ENCODE data around the gene GALNS.
"Not testable (repeated sequence)": the region's sequence is repeated elsewhere in the genome, so short reads cannot be mapped to it uniquely, and the experiment has no call there.

Gene GALNS

GRCh38 chr16:88784856-88785105, 72.0 kb downstream of the GALNS start:
- DNase-seq (ENCODE audit: low read depth in 2 of 3, low spot score in 1 of 3) = no peak

GRCh38 chr16:88784074-88784855, 72.5 kb downstream of the GALNS start:
- DNase-seq (ENCODE audit: low read depth in 2 of 3, low spot score in 1 of 3) = no peak

- no peak for DNase-seq (ENCODE audit: low read depth in 2 of 3, low spot score in 1 of 3)
Observed at GRCh38 chr16:88783391-88784073, 73.2 kb downstream of the GALNS start.

GRCh38 chr16:88782454-88783390, 74.0 kb downstream of the GALNS start:
- DNase-seq (ENCODE audit: low read depth in 2 of 3, low spot score in 1 of 3) = peak; percentile 67 to 80 (median 75)

GRCh38 chr16:88781140-88782077, 75.3 kb downstream of the GALNS start:
- DNase-seq (ENCODE audit: low read depth in 2 of 3, low spot score in 1 of 3) = peak; percentile 51 to 55 (median 53)

- DNase-seq (ENCODE audit: low read depth in 2 of 3, low spot score in 1 of 3) = no peak
Observed at GRCh38 chr16:88780142-88781062, 76.3 kb downstream of the GALNS start.

GRCh38 chr16:88779406-88780141, 77.2 kb downstream of the GALNS start:
- DNase-seq (ENCODE audit: low read depth in 2 of 3, low spot score in 1 of 3) = no peak

GRCh38 chr16:88778541-88779065, 78.1 kb downstream of the GALNS start:
- no peak for DNase-seq (ENCODE audit: low read depth in 2 of 3, low spot score in 1 of 3)

- no peak for DNase-seq (ENCODE audit: low read depth in 2 of 3, low spot score in 1 of 3)
Observed at GRCh38 chr16:88778271-88778525, 78.5 kb downstream of the GALNS start.

GRCh38 chr16:88777471-88778270, 79.1 kb downstream of the GALNS start:
- no peak for DNase-seq (ENCODE audit: low read depth in 2 of 3, low spot score in 1 of 3)

GRCh38 chr16:88775825-88776224, 80.9 kb downstream of the GALNS start:
- no peak for DNase-seq (ENCODE audit: low read depth in 2 of 3, low spot score in 1 of 3)

- DNase-seq (ENCODE audit: low read depth in 2 of 3, low spot score in 1 of 3) = no peak
Observed at GRCh38 chr16:88774544-88775393, 82.0 kb downstream of the GALNS start.

- DNase-seq (ENCODE audit: low read depth in 2 of 3, low spot score in 1 of 3) = no peak
Observed at GRCh38 chr16:88773812-88774291, 82.9 kb downstream of the GALNS start.

GRCh38 chr16:88772871-88773811, 83.6 kb downstream of the GALNS start:
- DNase-seq (ENCODE audit: low read depth in 2 of 3, low spot score in 1 of 3) = no peak

- not testable (repeated sequence) for DNase-seq (ENCODE audit: low read depth in 2 of 3, low spot score in 1 of 3)
Observed at GRCh38 chr16:88771781-88772180, 85.0 kb downstream of the GALNS start.

GRCh38 chr16:88771294-88771772, 85.4 kb downstream of the GALNS start:
- no peak for DNase-seq (ENCODE audit: low read depth in 2 of 3, low spot score in 1 of 3)
